Common myeloid progenitor, CD34-positive (primary cell): Measurements from ENCODE around the gene C1orf115.
A peak's percentile ranks its signal among the peaks of the same experiment; 100 is the strongest.
"Not testable (repeated sequence)": the region's sequence is repeated elsewhere in the genome, so short reads cannot be mapped to it uniquely, and the experiment has no call there.

Source experiments
- CTCF ChIA-PET: fragments of 350-600 bp; sonication (Branson Sonifier 250); formaldehyde crosslinking; loops from one replicate; lab custom pipeline; 2021; ENCODE audit warnings: antibody characterized with exemption; lab: Charles Lee
- POLR2A ChIA-PET: fragments of 350-600 bp; sonication (Branson Sonifier 250); formaldehyde crosslinking; loops from one replicate; lab custom pipeline; 2021; ENCODE audit warnings: antibody characterized with exemption; lab: Charles Lee
- DNase-seq, 3 donors: peaks; one replicate each; pipeline versions ENCODE4 v3.0.0 to v3.0.0-alpha.2; 2013
- H3K27ac ChIP-seq, 2 experiments: 1 replicate in 1 of 2; 2 replicates in 1 of 2; pipeline ENCODE4 v1.7.0; 2013; ENCODE audit warnings: inconsistent platforms in 2 of 2, low read length in 2 of 2, mild to moderate bottlenecking in 2 of 2, low read depth in 1 of 2, moderate library complexity in 1 of 2; ENCODE audit not compliant: severe bottlenecking in 2 of 2, insufficient read depth in 1 of 2, poor library complexity in 1 of 2
- H3K27me3 ChIP-seq, 5 experiments: replicated peaks in 2 of 5; 1 replicate in 3 of 5; 2 replicates in 2 of 5; pipeline versions ENCODE4 v1.6.1 to v1.7.0; 2013; ENCODE audit warnings: low read length in 4 of 5, mild to moderate bottlenecking in 2 of 5, moderate library complexity in 2 of 5, inconsistent platforms in 1 of 5; ENCODE audit not compliant: insufficient read depth in 5 of 5, control insufficient read depth in 4 of 5
- H3K36me3 ChIP-seq, 4 experiments: 1 replicate in 2 of 4; 2 replicates in 2 of 4; pipeline versions ENCODE4 v1.6.1 to v1.7.0; 2013; ENCODE audit warnings: low read length in 3 of 4, control low read depth in 1 of 4, mild to moderate bottlenecking in 1 of 4; ENCODE audit not compliant: control insufficient read depth in 4 of 4, insufficient read depth in 4 of 4
- H3K4me1 ChIP-seq, 4 experiments: 1 replicate in 3 of 4; 2 replicates in 1 of 4; pipeline versions ENCODE4 v1.6.1 to v1.7.1; 2013; ENCODE audit warnings: low read length in 3 of 4, mild to moderate bottlenecking in 3 of 4, control low read depth in 1 of 4, inconsistent platforms in 1 of 4, moderate library complexity in 1 of 4; ENCODE audit not compliant: control insufficient read depth in 4 of 4, insufficient read depth in 4 of 4; ENCODE audit errors: control extremely low read depth in 1 of 4
- H3K4me3 ChIP-seq, 7 experiments: 1 replicate in 4 of 7; 2 replicates in 3 of 7; pipeline versions ENCODE4 v1.5.1 to v1.7.0; 2013; ENCODE audit warnings: mild to moderate bottlenecking in 7 of 7, low read length in 6 of 7, moderate library complexity in 6 of 7, inconsistent platforms in 2 of 7, low read depth in 2 of 7, control low read depth in 1 of 7; ENCODE audit not compliant: insufficient read depth in 4 of 7, control insufficient read depth in 1 of 7; ENCODE audit errors: extremely low read depth in 1 of 7
- H3K9me3 ChIP-seq, 5 experiments: 1 replicate in 4 of 5; 2 replicates in 1 of 5; pipeline versions ENCODE4 v1.6.1 to v1.7.1; 2013; ENCODE audit warnings: low read length in 4 of 5, mild to moderate bottlenecking in 2 of 5, inconsistent platforms in 1 of 5, low read depth in 1 of 5, moderate library complexity in 1 of 5; ENCODE audit not compliant: control insufficient read depth in 4 of 5, insufficient read depth in 2 of 5; ENCODE audit errors: control extremely low read depth in 1 of 5
- WGBS: methylation state at CpG from one replicate; pipeline ENCODE4 v1.1.5; 2013; ENCODE audit not compliant: insufficient coverage; 5-methylcytosine and 5-hydroxymethylcytosine counted together

C1orf115 gene

GRCh38 chr1:220715986-220716385 lies 25.8 kb downstream of the C1orf115 start:
- DNase-seq, H3K36me3 ChIP-seq, H3K4me3 ChIP-seq, H3K27ac ChIP-seq, H3K4me1 ChIP-seq, H3K27me3 ChIP-seq, POLR2A ChIA-PET, CTCF ChIA-PET: not testable (repeated sequence)
- WGBS = 94% methylated on average over 4 of the region's 5 CpGs
- H3K9me3 ChIP-seq = peaks cover 0 to 13% (median 3%) of the 10 kb centered on the region in 5 experiments

DNA sequence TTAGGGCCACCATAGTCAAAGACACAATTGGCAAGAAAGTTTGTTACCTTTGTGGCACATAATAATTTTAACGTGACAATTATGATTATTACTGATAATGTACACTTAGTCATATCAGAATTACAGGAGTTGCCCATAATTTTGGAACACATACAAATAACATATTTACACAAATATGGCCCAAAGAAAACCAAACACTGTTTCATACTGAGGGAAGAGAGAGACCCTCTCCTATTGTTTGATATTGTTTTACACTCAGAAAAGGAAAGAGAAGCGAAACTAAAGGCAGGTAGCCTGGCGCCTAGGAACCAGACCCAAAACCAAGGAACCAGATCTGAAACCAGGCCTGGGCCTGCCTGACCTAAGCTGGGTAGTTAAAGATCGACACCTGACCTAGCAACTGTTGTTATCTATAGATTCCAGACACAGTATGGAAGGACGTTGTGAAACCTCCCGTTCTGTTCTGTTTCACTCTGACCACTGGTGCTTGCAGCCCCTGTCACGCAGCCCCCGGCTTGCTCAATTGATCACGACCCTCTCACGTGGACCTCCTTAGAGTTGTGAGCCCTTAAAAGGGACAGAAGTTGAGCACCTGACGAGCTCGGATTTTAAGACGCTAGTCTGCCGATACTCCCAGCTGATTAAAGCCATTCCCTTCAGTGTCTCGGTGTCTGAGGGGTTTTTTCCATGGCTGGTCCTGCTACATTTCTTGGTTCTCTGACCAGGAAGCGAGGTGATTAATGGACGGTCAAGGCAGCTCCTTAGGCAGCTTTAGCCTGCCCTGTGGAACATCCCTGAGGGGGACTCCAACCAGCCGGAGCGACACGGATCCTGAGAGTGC lies 27.9 kb downstream of the C1orf115 start:
- Histone ChIP-seq H3K4me3 (no peak overlapping the region), H3K27ac (no peak overlapping the region), H3K9me3 (peaks cover 0 to 13% (median 3%) of the 10 kb centered on the region in 5 experiments), H3K4me1 (peaks cover 0 to 9% (median 0%) of the 10 kb centered on the region in 4 experiments), H3K36me3 (no peaks in the 10 kb centered on the region), H3K27me3 (no peaks in the 10 kb centered on the region)
- WGBS = 92% methylated on average over 19 of the region's 20 CpGs
- ChIA-PET CTCF (interaction anchor here (1.3 kb wide), 1 partner anchor 15 kb away, joined by 4 read pairs; no protein-coding TSS in a partner anchor), POLR2A (no interaction called here)
- DNase-seq = no peak

GRCh38 chr1:220721266-220721665 lies 31.1 kb downstream of the C1orf115 start:
- ChIA-PET CTCF (interaction anchor here (1.3 to 1.7 kb wide), 2 partner anchors 13 to 30 kb away, joined by 4 to 7 read pairs; no protein-coding TSS in a partner anchor), POLR2A (interaction anchor here (0.7 kb wide), 1 partner anchor 9 kb away, joined by 3 read pairs; no protein-coding TSS in a partner anchor)
- not testable (repeated sequence) for H3K36me3 ChIP-seq, H3K4me3 ChIP-seq, H3K4me1 ChIP-seq, H3K27me3 ChIP-seq, H3K9me3 ChIP-seq, H3K27ac ChIP-seq
- WGBS = 29% methylated on average over 3 of the region's 7 CpGs
- DNase-seq = peak; percentile 44 to 81 (median 74)

- no peak for DNase-seq
- Histone ChIP-seq H3K36me3 (no peaks in the 10 kb centered on the region), H3K27ac (no peak overlapping the region), H3K4me1 (peaks cover 0 to 4% (median 0%) of the 10 kb centered on the region in 4 experiments), H3K4me3 (no peak overlapping the region), H3K9me3 (no peaks in the 10 kb centered on the region), H3K27me3 (no peaks in the 10 kb centered on the region)
- ChIA-PET CTCF (interaction anchor here (0.9 to 1.0 kb wide), 2 partner anchors 204 to 446 kb away, joined by 3 read pairs; no protein-coding TSS in a partner anchor), POLR2A (no interaction called here)
- 94% methylated on average over 3 of the region's 3 CpGs for WGBS
These were observed 36.5 kb downstream of the C1orf115 start for GRCh38 chr1:220726634-220727033.

- Histone ChIP-seq H3K27me3 (no peaks in the 10 kb centered on the region), H3K4me3 (no peak overlapping the region), H3K9me3 (no peaks in the 10 kb centered on the region), H3K4me1 (peaks cover 0 to 1% (median under 1%) of the 10 kb centered on the region in 4 experiments), H3K27ac (no peak overlapping the region), H3K36me3 (no peaks in the 10 kb centered on the region)
- CTCF ChIA-PET = interaction anchor here (1.0 to 1.5 kb wide), 3 partner anchors 15 to 205 kb away, joined by 3 to 6 read pairs (median 3); no protein-coding TSS in a partner anchor
- DNase-seq = no peak
- POLR2A ChIA-PET = no interaction called here
- no CpG with 5 or more reads among the region's 1 CpG for WGBS
These were observed 37.4 kb downstream of the C1orf115 start for GRCh38 chr1:220727519-220727918.

DNA sequence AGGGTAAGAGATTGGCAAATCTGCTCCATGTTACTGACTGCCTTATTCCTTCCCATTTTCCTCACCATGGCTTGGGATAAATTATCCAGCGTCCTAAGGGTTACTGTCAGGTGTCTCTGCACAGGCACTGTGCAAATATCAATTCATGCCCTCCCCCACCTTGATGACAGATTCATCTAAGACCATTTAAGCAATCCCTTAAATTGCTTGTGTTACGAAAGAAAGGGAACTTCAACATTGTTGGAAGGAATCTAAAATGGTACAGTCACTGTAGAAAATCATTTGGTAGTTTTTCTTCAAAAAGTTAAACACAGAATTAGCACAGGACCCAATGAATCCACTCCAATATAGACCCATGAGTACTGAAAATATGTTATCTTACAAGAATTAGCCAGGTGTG lies 40.3 kb downstream of the C1orf115 start:
- H3K4me3 ChIP-seq = no peak overlapping the region
- POLR2A ChIA-PET = interaction anchor here (0.6 kb wide), 1 partner anchor 9 kb away, joined by 3 read pairs; no protein-coding TSS in a partner anchor
- no peaks in the 10 kb centered on the region for H3K9me3 ChIP-seq
- no peaks in the 10 kb centered on the region for H3K27me3 ChIP-seq
- no CpG with 5 or more reads among the region's 2 CpGs for WGBS
- peaks cover 0 to 10% (median 7%) of the 10 kb centered on the region in 4 experiments for H3K4me1 ChIP-seq
- H3K36me3 ChIP-seq = no peaks in the 10 kb centered on the region
- no peak for DNase-seq
- CTCF ChIA-PET = interaction anchor here (1.1 kb wide), 1 partner anchor 49 kb away, joined by 3 read pairs; no protein-coding TSS in a partner anchor
- no peak overlapping the region for H3K27ac ChIP-seq

GRCh38 chr1:220732137-220732536 lies 42.0 kb downstream of the C1orf115 start:
- WGBS = 0% methylated on average over 1 of the region's 3 CpGs
- no peaks in the 10 kb centered on the region for H3K27me3 ChIP-seq
- no peak overlapping the region for H3K4me3 ChIP-seq
- peaks cover 0 to 10% (median 7%) of the 10 kb centered on the region in 4 experiments for H3K4me1 ChIP-seq
- ChIA-PET CTCF (interaction anchor here (1.3 to 2.0 kb wide), 3 partner anchors 11 to 54 kb away, joined by 3 to 6 read pairs (median 5); no protein-coding TSS in a partner anchor), POLR2A (no interaction called here)
- no peaks in the 10 kb centered on the region for H3K36me3 ChIP-seq
- no peaks in the 10 kb centered on the region for H3K9me3 ChIP-seq
- H3K27ac ChIP-seq = no peak overlapping the region
- DNase-seq = no peak
